HG02870 (cell line): ENCODE measurements around the gene ESPNL.
"Not testable (repeated sequence)": the region's sequence is repeated elsewhere in the genome, so short reads cannot be mapped to it uniquely, and the experiment has no call there.

Experiments used
- ATAC-seq: cut with Tn5 transposase; IDR thresholded peaks from one replicate; pipeline ENCODE4 v1.9.1; 2021; ENCODE audit warnings: mild to moderate bottlenecking, moderate library complexity; ENCODE audit not compliant: unreplicated experiment

The ESPNL gene

GRCh38 chr2:238167761-238168160, 67.6 kb downstream of the ESPNL start:
- ATAC-seq: no peak

GRCh38 chr2:238168196-238169047, 68.3 kb downstream of the ESPNL start:
- no peak for ATAC-seq

GRCh38 chr2:238169048-238169707, 69.0 kb downstream of the ESPNL start:
- no peak for ATAC-seq

- no peak for ATAC-seq
Observed at GRCh38 chr2:238169708-238170251, 69.6 kb downstream of the ESPNL start.

- no peak for ATAC-seq
Observed at GRCh38 chr2:238170386-238171071, 70.4 kb downstream of the ESPNL start.

- ATAC-seq: not testable (repeated sequence)
Observed at GRCh38 chr2:238171072-238171431, 70.9 kb downstream of the ESPNL start.

GRCh38 chr2:238171575-238172187, 71.5 kb downstream of the ESPNL start:
- ATAC-seq: no peak

- no peak for ATAC-seq
Observed at GRCh38 chr2:238172439-238172838, 72.3 kb downstream of the ESPNL start.

- ATAC-seq: no peak
Observed at GRCh38 chr2:238173692-238174091, 73.6 kb downstream of the ESPNL start.

- no peak for ATAC-seq
Observed at GRCh38 chr2:238174291-238174690, 74.2 kb downstream of the ESPNL start.

- no peak for ATAC-seq
Observed at GRCh38 chr2:238174701-238175100, 74.6 kb downstream of the ESPNL start.

GRCh38 chr2:238176613-238177012, 76.5 kb downstream of the ESPNL start:
- ATAC-seq: no peak

- ATAC-seq: no peak
Observed at GRCh38 chr2:238180554-238180953, 80.4 kb downstream of the ESPNL start.

GRCh38 chr2:238182362-238182761, 82.2 kb downstream of the ESPNL start:
- ATAC-seq: no peak
